GM18499 (cell line): Measurements from ENCODE around the gene GPATCH2.

Source experiments
- ATAC-seq: cut with Tn5 transposase; IDR thresholded peaks from one replicate; pipeline ENCODE4 v1.9.1; 2021; ENCODE audit warnings: moderate number of reproducible peaks; ENCODE audit not compliant: insufficient read depth, unreplicated experiment

GPATCH2 gene

DNA sequence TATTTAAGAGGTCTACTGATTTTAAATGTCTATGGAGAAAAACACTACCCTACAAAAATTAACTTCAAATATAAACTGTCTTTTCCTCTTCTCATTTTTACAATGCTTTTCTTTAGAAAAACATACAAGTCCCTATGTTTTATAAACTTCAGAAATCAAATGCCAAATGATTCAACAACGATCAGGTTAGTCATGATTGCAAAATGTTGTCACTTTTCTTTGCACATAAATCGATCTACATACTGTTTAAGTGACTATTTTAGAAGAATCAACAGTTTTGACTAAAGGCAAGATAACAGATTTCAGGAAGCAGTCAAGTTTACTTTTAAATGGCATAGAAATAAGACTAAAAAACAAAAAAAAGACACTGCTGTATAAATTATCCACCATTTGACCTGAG is 168.7 kb downstream of the GPATCH2 start:
- no peak for ATAC-seq

- no peak for ATAC-seq
These were observed 173.9 kb downstream of the GPATCH2 start for GRCh38 chr1:217457016-217457415.

GRCh38 chr1:217456261-217456660 is 174.6 kb downstream of the GPATCH2 start:
- ATAC-seq = no peak

GRCh38 chr1:217453816-217454215 is 177.1 kb downstream of the GPATCH2 start:
- ATAC-seq = no peak

- no peak for ATAC-seq
These were observed 181.5 kb downstream of the GPATCH2 start for GRCh38 chr1:217449370-217449769.

- ATAC-seq = no peak
These were observed 187.0 kb downstream of the GPATCH2 start for GRCh38 chr1:217443845-217444244.

GRCh38 chr1:217437376-217437775 is 193.5 kb downstream of the GPATCH2 start:
- ATAC-seq = no peak

- ATAC-seq = no peak
These were observed 195.7 kb downstream of the GPATCH2 start for GRCh38 chr1:217435204-217435603.

DNA sequence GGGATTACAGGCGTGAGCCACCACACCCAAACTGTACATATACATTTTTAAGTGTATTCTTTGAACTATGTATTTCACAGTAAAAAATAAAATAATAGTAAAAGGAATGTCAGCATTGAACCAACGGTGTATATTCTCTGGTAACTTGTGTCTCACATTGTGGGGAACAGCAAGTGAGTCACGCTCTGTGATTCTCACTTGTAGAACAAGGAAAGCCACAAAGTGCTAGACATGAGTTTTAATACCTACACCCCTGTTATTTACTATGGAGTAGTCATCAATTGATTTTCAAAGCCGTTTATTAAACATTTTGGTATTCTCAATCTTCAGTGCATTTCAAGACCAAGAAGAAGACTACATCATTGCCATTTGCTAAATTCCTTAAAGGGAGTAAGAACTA is 197.2 kb downstream of the GPATCH2 start:
- no peak for ATAC-seq

- ATAC-seq = no peak
These were observed 198.6 kb downstream of the GPATCH2 start for GRCh38 chr1:217432339-217432738.

- ATAC-seq = no peak
These were observed 199.5 kb downstream of the GPATCH2 start for GRCh38 chr1:217431395-217431794.

DNA sequence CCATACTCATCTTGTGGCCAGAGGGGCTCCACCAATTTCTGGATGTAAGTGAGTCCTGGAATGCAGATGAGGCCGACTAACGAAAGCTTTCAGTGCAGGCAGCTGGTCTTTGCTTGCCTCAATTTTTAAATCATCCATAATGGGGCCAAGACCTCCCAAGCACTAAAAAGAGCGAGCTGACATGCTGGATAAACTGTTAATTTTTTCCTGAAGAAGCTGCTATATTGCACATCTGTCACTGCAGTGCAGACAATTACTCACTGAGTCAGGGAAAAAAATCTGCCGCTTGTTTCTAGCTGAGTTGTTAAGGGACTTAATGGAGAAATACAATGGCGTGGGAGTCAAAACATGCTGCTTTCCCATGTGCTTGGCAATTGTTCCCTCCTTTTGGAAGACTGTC is 205.5 kb downstream of the GPATCH2 start:
- ATAC-seq = no peak

- no peak for ATAC-seq
These were observed 211.7 kb downstream of the GPATCH2 start for GRCh38 chr1:217419194-217419551.

- ATAC-seq = no peak
These were observed 212.4 kb downstream of the GPATCH2 start for GRCh38 chr1:217418269-217419193.

GRCh38 chr1:217417363-217417762 is 213.5 kb downstream of the GPATCH2 start:
- no peak for ATAC-seq

GRCh38 chr1:217407534-217408001 is 223.3 kb downstream of the GPATCH2 start:
- no peak for ATAC-seq

DNA sequence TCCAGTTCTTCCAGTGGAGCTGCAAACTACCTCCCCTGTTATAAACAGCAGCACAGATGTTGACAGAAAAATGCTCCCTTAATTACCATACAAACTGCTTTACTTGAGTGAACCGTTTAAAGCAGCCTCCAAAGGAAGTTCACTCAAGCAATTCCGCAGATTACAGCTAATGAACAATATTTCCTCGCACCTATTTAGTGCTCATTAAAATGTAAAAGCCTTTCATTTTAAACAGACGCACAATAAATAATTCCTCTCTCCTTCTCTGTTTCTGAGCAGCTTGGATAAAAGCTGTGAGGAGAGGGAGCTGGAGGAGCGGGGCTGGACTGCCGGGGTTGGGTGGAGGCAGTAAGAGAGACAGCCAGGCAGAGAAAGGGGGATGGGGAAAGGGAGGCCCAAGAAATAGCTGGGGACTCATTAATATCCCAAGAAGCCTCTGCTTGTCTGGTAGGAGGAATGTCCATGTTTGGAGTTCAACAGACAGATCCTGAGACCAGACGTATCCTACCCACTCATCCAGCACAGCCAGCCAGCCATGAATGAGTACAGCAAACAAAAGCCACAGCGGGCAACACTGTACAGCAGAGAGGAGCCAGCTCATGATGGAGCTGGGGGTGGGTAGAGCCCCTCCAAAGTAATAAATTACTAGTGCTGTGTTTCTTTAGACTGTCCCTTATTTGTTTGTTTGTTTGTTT is 227.7 kb downstream of the GPATCH2 start:
- ATAC-seq = no peak

DNA sequence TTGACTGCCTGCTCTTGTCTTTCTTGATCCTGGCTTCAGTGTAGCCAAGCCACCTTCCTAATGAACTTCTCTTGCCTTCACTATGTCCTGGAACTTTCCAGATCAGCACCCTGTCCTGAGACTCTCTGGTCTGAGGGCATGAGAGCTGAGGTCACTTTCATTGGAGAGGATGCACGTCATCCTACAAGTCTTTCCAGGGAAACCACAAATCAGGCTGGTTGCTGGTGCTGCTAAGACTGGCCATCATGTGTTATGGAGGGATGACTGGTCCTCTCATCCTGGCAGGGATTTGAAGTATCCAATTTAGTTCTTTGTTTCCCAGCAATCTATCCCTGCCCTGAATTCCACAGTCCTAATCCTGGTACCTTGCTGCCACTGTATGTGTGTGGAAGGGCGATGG is 228.6 kb downstream of the GPATCH2 start:
- no peak for ATAC-seq

- ATAC-seq = no peak
These were observed 237.0 kb downstream of the GPATCH2 start for GRCh38 chr1:217393896-217394295.

DNA sequence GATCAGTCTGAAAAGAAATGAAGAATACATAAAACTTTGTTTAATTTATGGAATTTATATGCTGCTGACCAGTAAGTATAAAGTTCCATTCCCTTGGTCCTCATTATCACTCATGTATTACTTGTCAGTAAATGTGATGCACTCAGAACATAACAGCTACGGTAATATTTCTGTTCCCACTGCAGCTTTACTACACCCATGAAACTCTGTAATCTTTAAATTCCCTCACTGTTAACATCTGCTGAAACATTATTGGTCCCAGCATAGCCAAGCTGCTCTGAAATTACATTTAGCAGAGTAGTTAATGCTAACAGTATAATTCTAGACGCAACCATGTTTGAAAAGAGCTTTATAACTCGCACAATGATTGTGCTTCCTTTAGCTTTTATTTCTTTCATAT is 238.4 kb downstream of the GPATCH2 start:
- ATAC-seq = no peak

GRCh38 chr1:217389895-217390294 is 241.0 kb downstream of the GPATCH2 start:
- ATAC-seq = no peak
